Neural cell (in vitro differentiated cells): ENCODE measurements around the gene BMP8B. TPM values are rescaled to one million over a fixed set of nuclear protein-coding genes. Genes with fewer than 3 reads are reported as not detected.
"Not testable (repeated sequence)": the region's sequence is repeated elsewhere in the genome, so short reads cannot be mapped to it uniquely, and the experiment has no call there.

Experiments used
- H2AFZ ChIP-seq: fragments of 200-600, 300-800 bp; sonication (generic), shearing (Covaris generic); 2 replicates; pipeline ENCODE4 v1.6.0; 2014; ENCODE audit warnings: low read depth, mild to moderate bottlenecking, antibody characterized with exemption, low read length, moderate library complexity
- H3F3A ChIP-seq: fragments of 200-600 bp; shearing (Covaris generic); 2 replicates; pipeline ENCODE4 v1.6.1; 2016; ENCODE audit warnings: mild to moderate bottlenecking, moderate library complexity, mixed read lengths, antibody characterized with exemption, low read length; ENCODE audit not compliant: insufficient read depth, poor library complexity, severe bottlenecking
- H3K27ac ChIP-seq: fragments of 200-600, 300-800 bp; sonication (generic), shearing (Covaris generic); 2 replicates; pipeline ENCODE4 v1.5.1; 2014; ENCODE audit warnings: mild to moderate bottlenecking, low read length, moderate library complexity
- H3K27me3 ChIP-seq: fragments of 300-800, 200-600 bp; sonication (generic), shearing (Covaris generic); 2 replicates; pipeline ENCODE4 v1.6.0; 2014; ENCODE audit warnings: mild to moderate bottlenecking, low read depth, low read length, moderate library complexity; ENCODE audit not compliant: insufficient read depth
- H3K36me3 ChIP-seq: fragments of 300-800, 200-600 bp; sonication (generic), shearing (Covaris generic); 2 replicates; pipeline ENCODE4 v1.5.1; 2014; ENCODE audit warnings: mild to moderate bottlenecking, antibody characterized with exemption, low read length, moderate library complexity; ENCODE audit not compliant: insufficient read depth
- H3K4me2 ChIP-seq: fragments of 300-800, 200-600 bp; sonication (generic), shearing (Covaris generic); 2 replicates; pipeline ENCODE4 v1.6.0; 2014; ENCODE audit warnings: mild to moderate bottlenecking, low read length
- H3K4me3 ChIP-seq: fragments of 300-800, 200-600 bp; sonication (generic), shearing (Covaris generic); 2 replicates; pipeline ENCODE4 v1.5.1; 2014; ENCODE audit warnings: mild to moderate bottlenecking, low read length, moderate library complexity
- H3K79me2 ChIP-seq: fragments of 200-600 bp; shearing (Covaris generic); replicated peaks from 2 replicates; pipeline ENCODE4 v1.6.0; 2014; ENCODE audit warnings: mild to moderate bottlenecking, low read length, moderate library complexity; ENCODE audit not compliant: insufficient read depth
- H3K9ac ChIP-seq: fragments of 300-800, 200-600 bp; sonication (generic), shearing (Covaris generic); 2 replicates; pipeline ENCODE4 v1.6.1; 2016; ENCODE audit warnings: mild to moderate bottlenecking, low read length, mixed read lengths
- H3K9me2 ChIP-seq: fragments of 200-600 bp; shearing (Covaris generic); 2 replicates; pipeline ENCODE4 v1.6.1; 2016; ENCODE audit warnings: mild to moderate bottlenecking, low read length, mixed read lengths; ENCODE audit not compliant: insufficient read depth
- H3K9me3 ChIP-seq: fragments of 200-600, 300-800 bp; sonication (generic), shearing (Covaris generic); 2 replicates; pipeline ENCODE4 v1.6.1; 2016; ENCODE audit warnings: mild to moderate bottlenecking, mixed run types, low read length, moderate library complexity, mixed read lengths
- H4K20me1 ChIP-seq: fragments of 200-600 bp; shearing (Covaris generic); 2 replicates; pipeline ENCODE4 v1.6.1; 2016; ENCODE audit warnings: mild to moderate bottlenecking, mixed run types; ENCODE audit not compliant: insufficient read depth
- MXI1 ChIP-seq: fragments of 450-650 bp; conservative IDR thresholded peaks from 2 replicates; pipeline ENCODE4 v1.6.1; 2014; ENCODE audit warnings: antibody characterized with exemption, mild to moderate bottlenecking; ENCODE audit not compliant: poor library complexity, severe bottlenecking
- POLR2AphosphoS5 ChIP-seq: IDR thresholded peaks from 2 replicates; pipeline ENCODE4 v1.6.1; 2012
- RAD21 ChIP-seq: fragments of 450-650 bp; conservative IDR thresholded peaks from 2 replicates; pipeline ENCODE4 v1.6.1; 2014; ENCODE audit warnings: antibody characterized with exemption, mild to moderate bottlenecking, moderate library complexity
- SMC3 ChIP-seq: fragments of 450-650 bp; conservative IDR thresholded peaks from 2 replicates; pipeline ENCODE4 v1.6.1; 2014; ENCODE audit warnings: antibody characterized with exemption, mild to moderate bottlenecking, moderate library complexity; ENCODE audit not compliant: poor library complexity
- TAF1 ChIP-seq: IDR thresholded peaks from 2 replicates; pipeline ENCODE4 v1.6.1; 2012; ENCODE audit warnings: low read depth
- polyA plus RNA-seq: library from polyadenylated mRNA; depleted of rRNA; stranded (reverse); fragments of >200 nt; gene quantifications from 2 replicates; pipeline ENCODE4 v1.2.3, GENCODE V29; 2014
- TF ChIP-seq, protein P1 (sequence below): fragments of 450-650 bp; IDR thresholded peaks from 2 replicates; pipeline ENCODE4 v1.5.1; 2014; ENCODE audit warnings: antibody characterized with exemption, mild to moderate bottlenecking, moderate library complexity; ENCODE audit not compliant: poor library complexity, severe bottlenecking
- TF ChIP-seq, protein P2 (sequence below): IDR thresholded peaks from 2 replicates; pipeline ENCODE4 v1.6.1; 2012; ENCODE audit warnings: borderline replicate concordance

BMP8B gene
- polyA plus RNA-seq, 1 donor from 2014 or later: 0.04 TPM

- H4K20me1 ChIP-seq, H3K4me3 ChIP-seq, H3K9ac ChIP-seq, H3K9me2 ChIP-seq, H2AFZ ChIP-seq, H3F3A ChIP-seq, H3K4me2 ChIP-seq, H3K36me3 ChIP-seq, H3K9me3 ChIP-seq, H3K27ac ChIP-seq, H3K79me2 ChIP-seq: not testable (repeated sequence)
- peaks cover 33% of the 10 kb centered on the region for H3K27me3 ChIP-seq
These were observed 2.2 kb downstream of the BMP8B start for GRCh38 chr1:39786303-39787107.

DNA sequence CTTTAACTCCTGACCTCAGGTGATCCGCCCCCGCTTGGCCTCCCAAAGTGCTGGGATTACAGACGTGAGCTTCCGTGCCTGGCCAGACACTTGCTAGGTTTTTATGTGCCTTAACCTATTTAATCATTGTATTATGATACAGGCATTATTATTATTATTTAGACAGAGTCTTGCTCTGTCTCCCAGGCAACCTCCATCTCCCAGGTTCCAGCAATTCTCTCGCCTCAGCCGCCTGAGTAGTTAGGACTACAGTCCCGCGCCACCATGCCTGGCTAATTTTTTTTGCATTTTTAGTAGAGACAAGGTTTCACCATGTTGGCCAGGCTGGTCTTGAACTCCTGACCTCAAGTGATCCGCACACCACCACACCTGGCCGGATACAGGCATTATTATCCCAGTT lies 6.0 kb downstream of the BMP8B start:
- not testable (repeated sequence) for H3K27me3 ChIP-seq, H3K9me3 ChIP-seq, H2AFZ ChIP-seq, H3K36me3 ChIP-seq, H3K4me2 ChIP-seq, H3K4me3 ChIP-seq, H3K9me2 ChIP-seq, H3K79me2 ChIP-seq, H3F3A ChIP-seq, H3K27ac ChIP-seq, H4K20me1 ChIP-seq, H3K9ac ChIP-seq

- Histone ChIP-seq H3K36me3 (no peaks in the 10 kb centered on the region), H2AFZ (no peak overlapping the region), H3K9me3 (no peaks in the 10 kb centered on the region), H3K9ac (no peak overlapping the region), H3K4me2 (no peak overlapping the region), H3K27ac (no peak overlapping the region), H3K4me3 (no peak overlapping the region), H4K20me1 (no peaks in the 10 kb centered on the region), H3K27me3 (peaks cover 2% of the 10 kb centered on the region), H3K79me2 (no peaks in the 10 kb centered on the region), H3F3A (no peaks in the 10 kb centered on the region), H3K9me2 (no peaks in the 10 kb centered on the region)
- TF ChIP-seq TAF1: no peak
These were observed 6.6 kb downstream of the BMP8B start for GRCh38 chr1:39782103-39782502.

GRCh38 chr1:39781349-39781715 lies 7.3 kb downstream of the BMP8B start:
- Histone ChIP-seq H3K9ac (no peak overlapping the region), H4K20me1 (no peaks in the 10 kb centered on the region), H3K9me3 (no peaks in the 10 kb centered on the region), H3K9me2 (no peaks in the 10 kb centered on the region), H3K27ac (no peak overlapping the region), H3K36me3 (no peaks in the 10 kb centered on the region), H3K4me2 (no peak overlapping the region), H2AFZ (no peak overlapping the region), H3F3A (no peaks in the 10 kb centered on the region), H3K4me3 (no peak overlapping the region), H3K27me3 (no peaks in the 10 kb centered on the region), H3K79me2 (no peaks in the 10 kb centered on the region)
- TF ChIP-seq, protein P1, sequence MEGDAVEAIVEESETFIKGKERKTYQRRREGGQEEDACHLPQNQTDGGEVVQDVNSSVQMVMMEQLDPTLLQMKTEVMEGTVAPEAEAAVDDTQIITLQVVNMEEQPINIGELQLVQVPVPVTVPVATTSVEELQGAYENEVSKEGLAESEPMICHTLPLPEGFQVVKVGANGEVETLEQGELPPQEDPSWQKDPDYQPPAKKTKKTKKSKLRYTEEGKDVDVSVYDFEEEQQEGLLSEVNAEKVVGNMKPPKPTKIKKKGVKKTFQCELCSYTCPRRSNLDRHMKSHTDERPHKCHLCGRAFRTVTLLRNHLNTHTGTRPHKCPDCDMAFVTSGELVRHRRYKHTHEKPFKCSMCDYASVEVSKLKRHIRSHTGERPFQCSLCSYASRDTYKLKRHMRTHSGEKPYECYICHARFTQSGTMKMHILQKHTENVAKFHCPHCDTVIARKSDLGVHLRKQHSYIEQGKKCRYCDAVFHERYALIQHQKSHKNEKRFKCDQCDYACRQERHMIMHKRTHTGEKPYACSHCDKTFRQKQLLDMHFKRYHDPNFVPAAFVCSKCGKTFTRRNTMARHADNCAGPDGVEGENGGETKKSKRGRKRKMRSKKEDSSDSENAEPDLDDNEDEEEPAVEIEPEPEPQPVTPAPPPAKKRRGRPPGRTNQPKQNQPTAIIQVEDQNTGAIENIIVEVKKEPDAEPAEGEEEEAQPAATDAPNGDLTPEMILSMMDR: no peak

- H2AFZ ChIP-seq: no peak overlapping the region
- TF ChIP-seq RAD21 (no peak), POLR2AphosphoS5 (no peak), MXI1 (no peak), SMC3 (no peak)
- TF ChIP-seq, protein P1: no peak
- TF ChIP-seq, protein P2, sequence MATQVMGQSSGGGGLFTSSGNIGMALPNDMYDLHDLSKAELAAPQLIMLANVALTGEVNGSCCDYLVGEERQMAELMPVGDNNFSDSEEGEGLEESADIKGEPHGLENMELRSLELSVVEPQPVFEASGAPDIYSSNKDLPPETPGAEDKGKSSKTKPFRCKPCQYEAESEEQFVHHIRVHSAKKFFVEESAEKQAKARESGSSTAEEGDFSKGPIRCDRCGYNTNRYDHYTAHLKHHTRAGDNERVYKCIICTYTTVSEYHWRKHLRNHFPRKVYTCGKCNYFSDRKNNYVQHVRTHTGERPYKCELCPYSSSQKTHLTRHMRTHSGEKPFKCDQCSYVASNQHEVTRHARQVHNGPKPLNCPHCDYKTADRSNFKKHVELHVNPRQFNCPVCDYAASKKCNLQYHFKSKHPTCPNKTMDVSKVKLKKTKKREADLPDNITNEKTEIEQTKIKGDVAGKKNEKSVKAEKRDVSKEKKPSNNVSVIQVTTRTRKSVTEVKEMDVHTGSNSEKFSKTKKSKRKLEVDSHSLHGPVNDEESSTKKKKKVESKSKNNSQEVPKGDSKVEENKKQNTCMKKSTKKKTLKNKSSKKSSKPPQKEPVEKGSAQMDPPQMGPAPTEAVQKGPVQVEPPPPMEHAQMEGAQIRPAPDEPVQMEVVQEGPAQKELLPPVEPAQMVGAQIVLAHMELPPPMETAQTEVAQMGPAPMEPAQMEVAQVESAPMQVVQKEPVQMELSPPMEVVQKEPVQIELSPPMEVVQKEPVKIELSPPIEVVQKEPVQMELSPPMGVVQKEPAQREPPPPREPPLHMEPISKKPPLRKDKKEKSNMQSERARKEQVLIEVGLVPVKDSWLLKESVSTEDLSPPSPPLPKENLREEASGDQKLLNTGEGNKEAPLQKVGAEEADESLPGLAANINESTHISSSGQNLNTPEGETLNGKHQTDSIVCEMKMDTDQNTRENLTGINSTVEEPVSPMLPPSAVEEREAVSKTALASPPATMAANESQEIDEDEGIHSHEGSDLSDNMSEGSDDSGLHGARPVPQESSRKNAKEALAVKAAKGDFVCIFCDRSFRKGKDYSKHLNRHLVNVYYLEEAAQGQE: no peak
These were observed 8.8 kb downstream of the BMP8B start for GRCh38 chr1:39779821-39780220.

More at GRCh38 chr1:39779821-39780220, 8.8 kb downstream of the BMP8B start:
- H3F3A ChIP-seq: no peaks in the 10 kb centered on the region
- H3K9ac ChIP-seq: no peak overlapping the region
- H3K79me2 ChIP-seq: no peaks in the 10 kb centered on the region
- no peaks in the 10 kb centered on the region for H3K9me3 ChIP-seq
- H3K4me2 ChIP-seq: no peak overlapping the region
- H3K9me2 ChIP-seq: no peaks in the 10 kb centered on the region
- H3K36me3 ChIP-seq: no peaks in the 10 kb centered on the region
- H4K20me1 ChIP-seq: no peaks in the 10 kb centered on the region
- H3K27me3 ChIP-seq: no peaks in the 10 kb centered on the region
- H3K27ac ChIP-seq: no peak overlapping the region
- H3K4me3 ChIP-seq: no peak overlapping the region
